GM21360 (cell line): ENCODE measurements around the gene CYB5RL.
"Not testable (repeated sequence)": the region's sequence is repeated elsewhere in the genome, so short reads cannot be mapped to it uniquely, and the experiment has no call there.

Source experiments
- ATAC-seq: cut with Tn5 transposase; IDR thresholded peaks from one replicate; pipeline ENCODE4 v1.9.1; 2021; ENCODE audit warnings: mild to moderate bottlenecking, moderate library complexity; ENCODE audit not compliant: unreplicated experiment

The CYB5RL gene

DNA sequence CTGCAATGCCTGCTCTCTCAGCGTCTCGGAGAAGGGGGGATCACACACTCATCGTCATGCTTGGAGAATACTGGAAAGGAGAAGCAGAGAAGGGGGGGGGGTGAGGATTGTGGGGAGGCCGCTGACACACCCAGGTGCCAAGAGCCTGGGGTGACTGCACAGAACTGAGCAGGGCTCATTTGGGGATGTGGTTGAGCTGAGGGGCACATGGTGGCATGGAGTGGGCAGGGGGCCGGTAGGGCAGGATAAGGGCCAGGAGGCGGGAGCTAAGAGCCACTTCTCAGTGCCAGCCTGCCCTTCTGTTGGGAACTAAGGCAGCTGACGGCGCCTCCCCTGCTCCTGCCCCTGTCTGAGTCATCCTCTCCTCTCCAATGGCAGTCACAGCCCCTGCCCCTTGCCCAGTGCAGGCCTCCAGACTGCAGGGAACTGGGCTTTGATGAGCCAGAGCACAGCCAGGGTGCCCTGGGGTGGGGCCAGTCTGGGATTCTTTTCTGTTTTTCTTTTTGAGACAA is 27.3 kb upstream of the CYB5RL start:
- no peak for ATAC-seq

DNA sequence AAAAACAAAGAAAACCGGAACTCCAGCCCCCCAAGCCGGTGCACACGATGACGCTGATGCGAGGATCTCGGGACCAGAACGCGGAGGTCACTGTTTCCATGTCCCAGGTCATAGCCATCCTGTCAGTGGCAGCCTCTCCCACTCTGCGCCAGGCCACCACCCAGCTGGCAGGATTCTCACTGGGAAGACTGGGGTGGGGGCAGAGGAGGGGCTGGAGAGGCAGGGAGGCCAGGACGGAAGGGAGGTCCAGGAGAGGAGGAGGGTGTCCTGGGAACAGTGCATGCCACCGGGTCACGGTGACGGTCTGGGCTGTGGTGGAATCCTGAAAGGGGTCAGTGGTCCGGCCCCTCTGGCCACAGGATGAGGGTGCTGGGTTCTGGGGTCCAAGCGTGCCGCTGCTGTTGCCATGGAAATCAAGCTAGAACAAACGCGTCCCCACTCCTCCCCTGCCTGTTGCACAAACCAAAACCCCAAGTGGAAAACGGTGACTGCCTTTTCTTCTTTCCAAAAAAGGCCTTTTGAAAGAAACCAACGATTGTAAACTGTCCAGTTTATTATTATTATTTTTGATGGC is 26.2 kb upstream of the CYB5RL start:
- no peak for ATAC-seq

DNA sequence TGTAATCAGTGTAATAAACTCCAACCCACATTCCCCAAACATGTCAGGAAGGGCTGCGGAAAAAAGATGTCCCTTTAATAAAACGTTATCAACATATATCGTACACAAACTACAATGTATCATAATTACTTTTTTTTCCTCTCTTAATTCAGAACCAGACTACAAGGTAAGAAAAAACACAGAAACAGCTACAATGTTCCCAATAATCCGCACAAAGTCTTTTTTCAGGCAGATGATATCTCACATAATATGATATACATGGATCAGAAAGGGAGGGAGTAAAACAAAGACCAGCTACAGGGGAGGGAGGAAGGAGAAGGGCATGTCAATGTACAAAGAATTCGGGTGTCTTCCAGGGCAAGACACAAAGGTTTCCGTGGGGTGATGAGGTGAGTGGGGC is 25.5 kb upstream of the CYB5RL start:
- ATAC-seq, result no peak

- no peak for ATAC-seq
Measured at GRCh38 chr1:54224233-54224632, 24.4 kb upstream of the CYB5RL start.

DNA sequence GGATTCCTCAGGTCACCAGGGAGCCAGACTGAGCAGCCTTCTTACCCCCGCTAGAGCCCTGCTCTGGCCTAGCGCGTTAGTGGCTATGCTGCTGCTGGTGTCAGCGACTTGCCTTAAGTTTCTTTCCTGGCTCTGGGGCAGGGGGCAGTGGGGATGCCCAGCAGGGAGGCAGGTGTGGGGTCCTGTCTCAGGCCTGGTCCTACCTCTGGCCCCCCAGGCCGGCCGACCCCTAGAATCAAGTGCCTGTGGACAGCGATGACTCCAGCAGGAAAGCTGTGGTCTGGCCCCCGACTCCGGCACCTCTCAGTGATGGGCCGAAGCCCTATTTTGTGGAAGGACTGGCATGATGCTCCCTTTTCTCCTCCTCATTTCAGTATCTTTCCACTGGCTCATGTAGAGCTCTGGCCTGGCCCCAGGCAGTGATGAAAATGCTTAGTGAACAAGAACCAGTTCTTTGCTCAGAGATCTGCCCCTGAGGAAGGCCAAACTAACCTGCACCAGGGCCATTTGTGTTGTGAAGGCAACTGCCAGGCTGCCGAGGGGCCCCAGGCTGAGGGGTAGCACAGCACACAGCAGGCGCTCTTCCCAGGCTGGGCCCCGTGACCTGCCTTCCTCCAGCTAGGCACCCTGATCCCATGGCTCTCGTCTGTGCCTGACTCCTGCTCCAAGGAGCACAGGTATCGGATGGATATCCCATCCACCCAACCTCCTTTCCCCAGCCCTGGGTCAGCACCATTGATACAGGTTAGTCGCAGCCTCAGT is 23.8 kb upstream of the CYB5RL start:
- no peak for ATAC-seq

DNA sequence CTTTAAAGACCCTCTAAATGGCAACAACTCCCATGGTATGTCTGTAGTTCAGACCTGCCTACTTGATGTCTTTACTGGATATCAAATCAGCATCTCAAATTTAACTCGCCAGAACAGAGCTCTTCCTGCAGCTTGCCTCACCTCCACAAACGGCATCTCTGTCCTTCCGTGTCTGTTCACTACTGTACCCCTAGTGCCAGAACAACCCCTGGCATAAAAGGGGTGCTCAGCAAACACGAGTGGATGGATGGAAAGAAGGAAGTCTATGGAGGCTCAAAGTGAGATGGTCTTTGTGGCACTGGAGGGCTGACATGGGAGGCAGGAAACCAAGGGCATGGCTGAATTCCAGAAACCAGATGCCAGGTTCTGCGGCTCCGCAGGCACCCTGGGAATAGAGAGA is 22.9 kb upstream of the CYB5RL start:
- no peak for ATAC-seq

DNA sequence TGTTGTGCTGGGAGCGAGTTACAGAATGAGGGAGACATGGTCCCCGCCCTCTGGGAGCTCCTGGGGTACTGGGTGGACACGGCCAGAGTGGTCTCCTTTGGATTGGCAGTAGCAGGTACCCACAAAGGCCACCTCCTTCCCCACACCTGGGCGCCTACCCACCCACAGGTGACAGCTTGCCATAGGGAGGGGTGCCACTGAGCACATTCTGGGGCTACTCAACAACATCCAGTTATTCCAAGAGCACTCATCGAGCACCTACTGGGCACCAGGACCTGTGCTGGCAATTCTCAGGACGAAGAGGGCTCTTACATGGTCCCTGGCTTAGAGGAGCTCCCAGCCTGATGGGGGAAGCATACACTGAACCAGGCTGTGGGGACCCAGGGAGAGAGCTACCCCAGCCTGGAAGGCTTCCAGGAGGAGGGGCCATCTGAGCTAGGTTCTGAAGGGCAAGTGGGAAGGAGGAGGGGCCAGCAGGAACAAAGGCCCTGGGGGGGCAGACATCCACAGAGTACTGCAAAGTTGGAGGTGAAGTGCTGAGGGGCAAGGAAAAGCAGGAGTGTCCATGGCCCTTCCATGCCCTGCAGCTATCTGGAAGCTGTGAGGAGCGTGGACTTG is 22.1 kb upstream of the CYB5RL start:
- no peak for ATAC-seq

DNA sequence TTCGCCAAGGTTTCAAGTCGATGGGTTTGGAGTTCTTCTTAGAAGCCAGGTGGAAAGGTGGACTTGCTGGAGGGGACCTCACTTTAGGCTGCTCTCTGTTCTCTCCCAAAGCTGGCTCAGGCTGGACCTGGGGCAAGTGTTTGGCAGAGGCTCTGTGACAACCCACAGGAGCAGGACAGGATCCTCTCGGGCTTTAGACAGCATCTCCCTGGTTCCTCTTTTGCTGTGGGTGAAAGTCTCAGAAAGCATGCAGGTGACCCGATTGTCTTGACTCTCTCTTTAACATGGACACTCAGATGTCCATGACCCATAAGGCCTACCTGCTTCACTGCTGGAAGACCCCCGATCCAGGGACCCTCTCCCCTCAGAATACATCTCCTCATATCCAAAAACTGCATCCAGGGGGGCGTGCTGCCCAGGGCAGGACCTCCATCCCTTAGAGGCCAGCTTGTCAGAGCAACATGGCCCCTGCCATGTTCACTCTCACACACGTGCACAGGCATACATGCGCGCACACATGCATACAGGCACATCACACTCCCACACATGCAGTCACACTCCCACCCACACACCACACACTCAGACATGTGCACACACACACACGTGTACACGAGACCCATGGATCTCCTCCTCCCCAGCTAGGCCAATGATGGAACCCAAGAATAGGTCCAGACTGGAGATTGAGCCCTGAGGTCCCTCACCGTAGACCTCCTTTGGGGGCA is 21.4 kb upstream of the CYB5RL start:
- ATAC-seq, result no peak

GRCh38 chr1:54220004-54220811 is 20.4 kb upstream of the CYB5RL start:
- no peak for ATAC-seq

- no peak for ATAC-seq
Measured at GRCh38 chr1:54219688-54220003, 19.8 kb upstream of the CYB5RL start.

GRCh38 chr1:54218883-54219687 is 19.3 kb upstream of the CYB5RL start:
- no peak for ATAC-seq

GRCh38 chr1:54215523-54215922 is 15.7 kb upstream of the CYB5RL start:
- no peak for ATAC-seq

- no peak for ATAC-seq
Measured at GRCh38 chr1:54212872-54213271, 13.0 kb upstream of the CYB5RL start.

GRCh38 chr1:54207896-54208295 is 8.1 kb upstream of the CYB5RL start:
- not testable (repeated sequence) for ATAC-seq

DNA sequence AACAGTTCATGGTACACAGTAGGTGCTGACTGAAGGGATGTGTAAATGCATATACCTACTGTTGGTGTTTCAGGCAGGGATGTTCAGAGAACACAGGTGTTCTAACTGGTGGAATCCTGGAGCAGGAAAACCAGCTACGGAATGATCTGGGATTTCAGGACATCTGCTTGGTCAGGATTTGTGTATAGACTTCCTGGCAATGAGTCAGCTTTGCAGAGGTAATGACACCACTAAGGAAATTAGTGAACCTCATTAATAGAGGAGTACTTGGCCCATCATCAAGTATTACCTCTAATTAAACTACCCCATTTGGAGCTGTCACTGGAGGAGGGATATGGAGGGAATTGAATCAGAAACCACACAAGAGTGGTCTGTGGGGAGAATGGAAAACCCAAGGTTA is 7.5 kb upstream of the CYB5RL start:
- no peak for ATAC-seq

DNA sequence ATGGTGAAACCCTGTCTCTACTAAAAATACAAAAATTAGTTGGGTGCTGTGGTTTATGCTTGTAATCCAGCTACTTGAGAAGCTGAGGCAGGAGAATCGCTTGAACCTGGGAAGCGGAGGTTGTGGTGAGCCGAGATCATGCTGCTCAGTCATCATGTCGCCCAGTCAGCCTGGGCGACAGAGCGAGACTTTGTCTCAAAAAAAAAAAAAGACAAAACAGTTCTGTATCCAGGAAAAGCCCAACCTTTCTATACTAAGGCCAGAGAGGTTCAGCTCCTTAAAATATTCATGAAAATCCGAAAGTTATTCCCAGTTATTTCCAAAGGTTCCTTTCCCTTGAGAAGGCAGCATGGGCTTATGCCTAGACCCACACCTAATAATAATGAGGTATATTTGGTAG is 4.4 kb upstream of the CYB5RL start:
- ATAC-seq, result no peak

DNA sequence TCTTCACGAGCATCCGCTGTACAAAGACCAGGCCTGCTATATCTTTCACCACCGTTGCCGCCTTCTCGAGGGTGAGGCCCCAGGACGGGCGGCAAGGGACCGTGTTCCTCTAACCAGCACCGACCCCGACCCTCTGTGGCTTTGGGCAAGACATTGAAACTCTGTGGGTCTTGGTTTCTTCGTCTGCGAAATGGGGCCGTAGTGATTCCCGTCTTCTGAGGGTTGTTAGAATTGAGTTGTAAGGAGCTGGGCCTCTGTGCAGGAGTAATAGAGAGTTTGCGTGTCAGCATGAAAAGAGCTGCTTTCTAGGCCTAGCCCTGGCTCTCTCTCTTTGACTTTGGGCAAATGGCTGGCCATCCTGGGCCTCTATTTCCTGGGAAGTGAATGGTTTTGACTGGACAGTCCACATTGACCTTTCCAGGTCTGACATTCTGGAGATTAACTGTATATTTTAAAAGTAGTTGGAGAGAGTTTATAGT is 728 bp upstream of the CYB5RL start:
- no peak for ATAC-seq

- ATAC-seq, result no peak
Measured at GRCh38 chr1:54199151-54199764, 572 bp downstream of the CYB5RL start.

- no peak for ATAC-seq
Measured at GRCh38 chr1:54193453-54193852, 6.4 kb downstream of the CYB5RL start.
